H1 (cell line): ENCODE results near the gene SIDT1. TPM values are rescaled to one million over a fixed set of nuclear protein-coding genes. Genes with fewer than 3 reads are reported as not detected.

Source experiments
- CTCF ChIA-PET: fragments of 300-600 bp; sonication (Branson Sonifier 250); formaldehyde crosslinking; loops from one replicate; lab custom pipeline; 2021; ENCODE audit not compliant: partially characterized antibody; lab: Charles Lee
- POLR2A ChIA-PET: fragments of 300-600 bp; sonication (Branson Sonifier 250); formaldehyde crosslinking; loops from one replicate; lab custom pipeline; 2021; ENCODE audit warnings: inconsistent platforms; ENCODE audit not compliant: partially characterized antibody; lab: Charles Lee
- DNase-seq, 2 experiments: peaks; one replicate each; pipeline versions ENCODE4 v3.0.0 to v3.0.0-alpha.2; 2010 to 2022; ENCODE audit warnings: low spot score in 2 of 2, low read depth in 1 of 2, mixed read lengths in 1 of 2
- FAIRE-seq: peaks from 2 replicates; lab custom pipeline; 2011; peaks lifted over from hg19 to GRCh38; lab: Jason Lieb, UNC
- H2AFZ ChIP-seq: 2 replicates; pipeline ENCODE4 v1.8.1; 2012; ENCODE audit warnings: low read length, inconsistent platforms
- H2AK5ac ChIP-seq: 2 replicates; pipeline ENCODE4 v1.6.1; 2013; ENCODE audit warnings: low read depth, low read length
- H2BK120ac ChIP-seq: replicated peaks from 2 replicates; pipeline ENCODE3; 2013; ENCODE audit warnings: low read depth, low read length, inconsistent platforms
- H2BK12ac ChIP-seq: 2 replicates; pipeline ENCODE4 v1.6.1; 2013; ENCODE audit warnings: low read depth, low read length
- H2BK15ac ChIP-seq: 2 replicates; pipeline ENCODE4 v1.6.1; 2013; ENCODE audit warnings: low read length
- H2BK20ac ChIP-seq: 2 replicates; pipeline ENCODE4 v1.6.1; 2013; ENCODE audit warnings: low read length
- H2BK5ac ChIP-seq: 2 replicates; pipeline ENCODE4 v1.6.1; 2013; ENCODE audit warnings: low read depth, low read length
- H3K14ac ChIP-seq: 2 replicates; pipeline ENCODE4 v1.6.1; 2013; ENCODE audit warnings: inconsistent platforms; ENCODE audit not compliant: insufficient read length
- H3K18ac ChIP-seq: 2 replicates; pipeline ENCODE4 v1.6.1; 2013; ENCODE audit warnings: low read length; ENCODE audit errors: extremely low read depth
- H3K23ac ChIP-seq: 2 replicates; pipeline ENCODE4 v1.6.1; 2013; ENCODE audit warnings: inconsistent platforms; ENCODE audit not compliant: insufficient read length
- H3K23me2 ChIP-seq: 2 replicates; pipeline ENCODE4 v1.6.1; 2013; ENCODE audit warnings: low read depth, low read length
- H3K27ac ChIP-seq: 2 replicates; pipeline ENCODE4 v1.6.1; 2011; ENCODE audit warnings: low read depth, low read length, inconsistent platforms
- H3K27me3 ChIP-seq, 4 experiments: replicated peaks in 1 of 4; 1 replicate in 1 of 4; 2 replicates in 3 of 4; pipeline versions ENCODE4 v1.6.1 to v1.8.1; 2011 to 2013; ENCODE audit warnings: low read length in 3 of 4, mild to moderate bottlenecking in 3 of 4, inconsistent platforms in 2 of 4, mixed read lengths in 2 of 4, moderate library complexity in 1 of 4; ENCODE audit not compliant: control insufficient read depth in 3 of 4, insufficient read depth in 3 of 4; ENCODE audit errors: extremely low read depth in 1 of 4
- H3K36me3 ChIP-seq, 4 experiments: 2 replicates each; pipeline versions ENCODE4 v1.6.1 to v1.8.1; 2011 to 2013; ENCODE audit warnings: mild to moderate bottlenecking in 4 of 4, low read length in 3 of 4, moderate library complexity in 2 of 4, control low read depth in 1 of 4, inconsistent platforms in 1 of 4; ENCODE audit not compliant: insufficient read depth in 4 of 4, control insufficient read depth in 2 of 4
- H3K4ac ChIP-seq: replicated peaks from 2 replicates; pipeline ENCODE3; 2013; ENCODE audit warnings: low read length, low read depth, mixed read lengths, inconsistent platforms; ENCODE audit not compliant: insufficient read length
- H3K4me1 ChIP-seq, 4 experiments: replicated peaks in 1 of 4; 1 replicate in 1 of 4; 2 replicates in 3 of 4; pipeline versions ENCODE4 v1.6.1 to v1.8.1; 2011 to 2013; ENCODE audit warnings: low read length in 3 of 4, inconsistent platforms in 2 of 4, mixed read lengths in 1 of 4; ENCODE audit not compliant: insufficient read depth in 4 of 4, control insufficient read depth in 3 of 4
- H3K4me2 ChIP-seq, 2 experiments: 2 replicates each; pipeline versions ENCODE4 v1.6.1 to v1.8.1; 2011 to 2013; ENCODE audit warnings: low read depth in 2 of 2, low read length in 2 of 2, control low read depth in 1 of 2, inconsistent platforms in 1 of 2, mild to moderate bottlenecking in 1 of 2; ENCODE audit not compliant: insufficient read depth in 1 of 2
- H3K4me3 ChIP-seq, 4 experiments: fragments of 200-600, 300-600 bp in 1 of 4; sonication (generic), shearing (Covaris generic), sonication (Bioruptor Twin) in 1 of 4; 2 replicates each; pipeline versions ENCODE4 v1.5.1 to v1.8.1; 2011 to 2016; ENCODE audit warnings: low read length in 4 of 4, low read depth in 3 of 4, control low read depth in 2 of 4, inconsistent platforms in 2 of 4, mild to moderate bottlenecking in 2 of 4, mixed read lengths in 1 of 4, moderate library complexity in 1 of 4; ENCODE audit not compliant: insufficient read depth in 2 of 4; ENCODE audit errors: extremely low read depth in 1 of 4
- H3K56ac ChIP-seq: replicated peaks from 2 replicates; pipeline ENCODE3; 2013; ENCODE audit warnings: low read depth, mild to moderate bottlenecking, mixed read lengths, low read length, inconsistent platforms; ENCODE audit not compliant: insufficient read length
- H3K79me1 ChIP-seq: 2 replicates; pipeline ENCODE4 v1.6.1; 2013; ENCODE audit warnings: low read depth, low read length, control low read depth
- H3K79me2 ChIP-seq, 2 experiments: 2 replicates each; pipeline versions ENCODE4 v1.6.1 to v1.8.1; 2012 to 2013; ENCODE audit warnings: low read length in 2 of 2, mild to moderate bottlenecking in 2 of 2, inconsistent platforms in 1 of 2; ENCODE audit not compliant: insufficient read depth in 2 of 2, control insufficient read depth in 1 of 2
- H3K9ac ChIP-seq, 4 experiments: replicated peaks in 1 of 4; 1 replicate in 1 of 4; 2 replicates in 3 of 4; pipeline versions ENCODE4 v1.6.1 to v1.8.1; 2011 to 2013; ENCODE audit warnings: low read depth in 3 of 4, low read length in 3 of 4, control low read depth in 2 of 4, mild to moderate bottlenecking in 2 of 4, moderate library complexity in 2 of 4, inconsistent platforms in 1 of 4; ENCODE audit errors: extremely low read depth in 1 of 4
- H3K9me3 ChIP-seq, 2 experiments: 2 replicates each; pipeline versions ENCODE4 v1.6.1 to v1.8.1; 2012 to 2013; ENCODE audit warnings: mild to moderate bottlenecking in 2 of 2, moderate library complexity in 2 of 2, control low read depth in 1 of 2, inconsistent platforms in 1 of 2, low read depth in 1 of 2, low read length in 1 of 2, mixed read lengths in 1 of 2; ENCODE audit not compliant: insufficient read depth in 2 of 2
- H4K20me1 ChIP-seq, 2 experiments: replicated peaks in 1 of 2; 2 replicates each; pipeline versions ENCODE3 to v1.8.1; 2011 to 2013; ENCODE audit warnings: inconsistent platforms in 2 of 2, low read length in 2 of 2, mild to moderate bottlenecking in 1 of 2; ENCODE audit not compliant: insufficient read depth in 2 of 2, control insufficient read depth in 1 of 2
- H4K5ac ChIP-seq: 2 replicates; pipeline ENCODE4 v1.6.1; 2013; ENCODE audit warnings: low read length, low read depth, mixed read lengths, inconsistent platforms; ENCODE audit not compliant: insufficient read length
- H4K8ac ChIP-seq: 2 replicates; pipeline ENCODE4 v1.8.0; 2013; ENCODE audit warnings: mild to moderate bottlenecking, moderate library complexity, low read length, inconsistent platforms; ENCODE audit not compliant: insufficient read depth; ENCODE audit errors: extremely low read depth
- H4K91ac ChIP-seq: replicated peaks from 2 replicates; pipeline ENCODE3; 2013; ENCODE audit warnings: low read length, mixed read lengths, inconsistent platforms; ENCODE audit not compliant: insufficient read length
- ATF3 ChIP-seq: IDR thresholded peaks from 2 replicates; pipeline ENCODE4 v1.6.1; 2011; ENCODE audit warnings: low read depth, mild to moderate bottlenecking, low read length; ENCODE audit not compliant: insufficient read depth
- BACH1 ChIP-seq: IDR thresholded peaks from 2 replicates; pipeline ENCODE4 v1.6.1; 2012; ENCODE audit warnings: low read length, improper control_type of control experiment
- CBX5 ChIP-seq: fragments of 300-800, 300-1000 bp; sonication (generic); IDR thresholded peaks from 2 replicates; pipeline ENCODE4 v1.7.1; 2016; ENCODE audit warnings: antibody characterized with exemption, low read length, low read depth
- CREB1 ChIP-seq: IDR thresholded peaks from 2 replicates; pipeline ENCODE4 v1.6.1; 2012; ENCODE audit warnings: inconsistent platforms
- FOSL1 ChIP-seq: IDR thresholded peaks from 2 replicates; pipeline ENCODE4 v1.6.1; 2011; ENCODE audit warnings: mild to moderate bottlenecking, low read depth, low read length, moderate library complexity; ENCODE audit not compliant: insufficient read depth
- NANOG ChIP-seq: IDR thresholded peaks from 2 replicates; pipeline ENCODE4 v1.6.1; 2011; ENCODE audit warnings: low read length, low read depth, mild to moderate bottlenecking, inconsistent platforms; ENCODE audit not compliant: insufficient read depth, poor library complexity, severe bottlenecking
- POLR2A ChIP-seq, 2 experiments: IDR thresholded peaks; 1 replicate in 1 of 2; 2 replicates in 1 of 2; pipeline ENCODE4 v1.6.1; 2011; ENCODE audit warnings: low read depth in 2 of 2, low read length in 2 of 2, mild to moderate bottlenecking in 2 of 2; ENCODE audit errors: control extremely low read depth in 1 of 2
- SIX5 ChIP-seq: IDR thresholded peaks from 2 replicates; pipeline ENCODE4 v1.6.1; 2011; ENCODE audit warnings: mild to moderate bottlenecking, low read depth, low read length
- WGBS, 2 experiments: shearing (Covaris generic) in 1 of 2; methylation state at CpG; one replicate each; pipeline versions ENCODE4 v1.1.6 to v1.1.7; 2013 to 2015; ENCODE audit warnings: low lambda C conversion rate in 2 of 2, mixed read lengths in 2 of 2, inconsistent platforms in 1 of 2, low coverage in 1 of 2, missing lambda C conversion rate in 1 of 2; ENCODE audit not compliant: insufficient replicate concordance in 2 of 2, insufficient coverage in 1 of 2, insufficient read length in 1 of 2; ENCODE audit errors: extremely low coverage in 1 of 2, missing lambda C conversion rate in 1 of 2; 5-methylcytosine and 5-hydroxymethylcytosine counted together
- polyA plus RNA-seq, 7 experiments: library from polyadenylated mRNA; depleted of rRNA in 3 of 7; stranded (reverse) in 5 of 7; unstranded in 2 of 7; fragments of >200 nt in 5 of 7; fragments of 200-250 nt in 2 of 7; gene quantifications; 1 replicate in 5 of 7; 2 replicates in 1 of 7; 4 replicates in 1 of 7; pipeline versions ENCODE4 v1.2.1 to v1.2.3, GENCODE V29; 2011 to 2013; ENCODE audit warnings: missing spikeins in 2 of 7, mixed read lengths in 2 of 7
- total RNA-seq: library from RNA; stranded (reverse); fragmentation: NEBNext Ultra II Directional; extraction: Animal tissue kit (Norgen Biotek cat#: 25700); gene quantifications from 2 replicates; pipeline ENCODE4 v1.2.1, GENCODE V29; 2021

Gene SIDT1
- total and polyA plus RNA-seq, 2 of the 8 experiments (the other 6 are each of a cell fraction or from before 2014, with no cell fraction given) = 0.06 TPM; not detected in 1

GRCh38 chr3:113637756-113638155 lies 105.4 kb downstream of the SIDT1 start:
- ChIA-PET POLR2A (no interaction called here), CTCF (interaction anchor here (3.1 kb wide), 1 partner anchor 10 kb away, joined by 10 read pairs; no protein-coding TSS in a partner anchor)
- Histone ChIP-seq H2AK5ac (no peak overlapping the region), H2BK120ac (no peak overlapping the region), H3K18ac (no peak overlapping the region), H3K9ac (no peak overlapping the region), H3K4me2 (no peak overlapping the region), H3K27me3 (no peaks in the 10 kb centered on the region), H3K36me3 (no peaks in the 10 kb centered on the region), H3K4ac (no peak overlapping the region), H2AFZ (no peak overlapping the region), H3K23ac (no peak overlapping the region), H3K4me3 (no peak overlapping the region), H3K4me1 (no peaks in the 10 kb centered on the region), H2BK5ac (no peak overlapping the region), H3K14ac (no peak overlapping the region), H2BK15ac (no peak overlapping the region), H4K20me1 (no peaks in the 10 kb centered on the region), H2BK20ac (no peak overlapping the region), H4K8ac (no peak overlapping the region), H3K79me2 (no peaks in the 10 kb centered on the region), H4K5ac (no peak overlapping the region), H2BK12ac (no peak overlapping the region), H3K56ac (no peak overlapping the region), H3K79me1 (no peaks in the 10 kb centered on the region), H4K91ac (no peak overlapping the region), H3K27ac (no peak overlapping the region), H3K9me3 (no peaks in the 10 kb centered on the region; a peak in 1 of 4 replicates), H3K23me2 (no peaks in the 10 kb centered on the region)
- DNase-seq (no peak), FAIRE-seq (no peak)
- TF ChIP-seq CBX5 (no peak), SIX5 (no peak), CREB1 (no peak), ATF3 (no peak), FOSL1 (no peak), POLR2A (IDR thresholded peaks at IDR 0.05; ENCODE audit: control extremely low read depth in 1 of 2, low read depth in 2 of 2, low read length in 2 of 2) (no peak), NANOG (no peak), BACH1 (no peak)
- 94% methylated on average over 14 of the region's 14 CpGs; no CpG with 5 or more reads in 1 of the 2 experiments for WGBS, 2 experiments
